ENCODE data around the gene LAMA5. TPM values are rescaled to one million over a fixed set of nuclear protein-coding genes. Genes with fewer than 3 reads are reported as not detected.
A peak's percentile ranks its signal among the peaks of the same experiment; 100 is the strongest.

The LAMA5 gene
- polyA plus RNA-seq, 2 of the 4 experiments (the other 2 are of a cell fraction) = 20.4 to 196 TPM

DNA sequence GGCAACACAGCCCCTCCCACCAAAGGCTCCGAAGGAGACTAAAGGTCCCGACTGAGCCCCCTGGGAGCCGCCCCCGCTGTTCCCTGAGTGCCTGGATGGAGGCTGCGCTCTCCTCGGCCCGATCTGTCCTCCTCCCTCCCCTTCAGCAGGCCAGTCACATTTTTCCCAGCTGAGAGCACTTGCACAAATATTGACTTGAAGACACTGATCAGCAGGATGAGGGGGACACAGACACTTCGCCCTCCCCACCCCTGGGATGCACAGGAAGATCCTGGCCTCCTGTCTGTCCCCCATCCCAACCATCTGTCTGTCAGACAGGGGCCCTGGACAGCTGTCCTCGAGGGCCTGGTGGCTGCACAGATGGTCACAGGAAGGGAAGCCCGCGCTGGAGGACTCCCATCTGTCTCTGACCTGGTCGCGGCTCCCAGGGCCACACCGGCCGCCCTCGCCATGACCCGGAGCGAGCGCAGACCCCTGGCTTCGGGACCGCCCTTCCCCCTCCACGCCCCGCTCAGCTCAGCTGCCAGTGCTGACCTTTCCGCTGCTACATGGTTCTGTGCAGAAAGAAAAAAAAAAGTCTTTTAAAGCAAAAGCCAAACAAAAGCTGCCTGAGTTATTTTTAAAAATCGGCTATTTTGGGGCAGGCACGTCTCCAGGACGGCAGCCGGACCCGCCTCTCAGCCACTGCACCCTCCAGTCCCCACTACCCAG, 11.1 kb downstream of the LAMA5 start:
- Histone ChIP-seq H3K4me1 (peaks cover 98% of the 10 kb centered on the region), H3K27ac (peak overlapping the region; percentile 97 to 99), H3K9me3 (no peaks in the 10 kb centered on the region), H3K4me3 (peak overlapping the region; percentile 41), H3K4me2 (peak overlapping the region; percentile 91)
- WGBS (ENCODE audit: missing lambda C conversion rate) = 3% methylated on average over 28 of the region's 29 CpGs
- POLR2A ChIA-PET = interaction anchor here (1.0 to 4.9 kb wide), 2 partner anchors 11 to 31 kb away, joined by 3 to 61 read pairs; partner anchors contain the start of genes LAMA5 and RPS21
- TF ChIP-seq HEYL (CRISPR knock-in tag; IDR thresholded peaks at IDR 0.05) (0 out of 2 replicates have a peak, but pooled peaks have one; percentile 56), HOXB5 (CRISPR knock-in tag; IDR thresholded peaks at IDR 0.05) (no peak), PHF8 (IDR thresholded peaks at IDR 0.05; ENCODE audit: borderline replicate concordance, low read depth) (no peak), POLR2AphosphoS2 (conservative IDR thresholded peaks at IDR 0.05; ENCODE audit: low read length) (no peak), RARB (CRISPR knock-in tag; IDR thresholded peaks at IDR 0.05) (no peak), KDM5A (IDR thresholded peaks at IDR 0.05) (no peak), JUN (IDR thresholded peaks at IDR 0.05) (peak; percentile 41 to 61; a peak in 2 of 5 replicates), POLR2A (IDR thresholded peaks at IDR 0.05; ENCODE audit: low read length) (no peak), MAZ (IDR thresholded peaks at IDR 0.05; ENCODE audit: borderline replicate concordance, low read depth, low read length) (no peak), NFE2L2 (conservative IDR thresholded peaks at IDR 0.05; ENCODE audit: low read length) (no peak), TFCP2L1 (CRISPR knock-in tag; IDR thresholded peaks at IDR 0.05) (no peak), NPAS2 (CRISPR knock-in tag; IDR thresholded peaks at IDR 0.05; ENCODE audit: borderline replicate concordance) (peak; percentile 51; the same call in 1 of the 2 replicates), SREBF2 (IDR thresholded peaks at IDR 0.05) (no peak), CHD4 (IDR thresholded peaks at IDR 0.05; ENCODE audit: borderline replicate concordance) (no peak), KDM1A (IDR thresholded peaks at IDR 0.05; ENCODE audit: low read depth) (no peak), GATA3 (IDR thresholded peaks at IDR 0.05; ENCODE audit: borderline replicate concordance) (peak; percentile 18), EHF (CRISPR knock-in tag; IDR thresholded peaks at IDR 0.05) (no peak)
- TF ChIP-seq, protein P1, sequence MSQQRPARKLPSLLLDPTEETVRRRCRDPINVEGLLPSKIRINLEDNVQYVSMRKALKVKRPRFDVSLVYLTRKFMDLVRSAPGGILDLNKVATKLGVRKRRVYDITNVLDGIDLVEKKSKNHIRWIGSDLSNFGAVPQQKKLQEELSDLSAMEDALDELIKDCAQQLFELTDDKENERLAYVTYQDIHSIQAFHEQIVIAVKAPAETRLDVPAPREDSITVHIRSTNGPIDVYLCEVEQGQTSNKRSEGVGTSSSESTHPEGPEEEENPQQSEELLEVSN (IDR thresholded peaks at IDR 0.05; ENCODE audit: borderline replicate concordance, low read depth) = peak; percentile 46
- TF ChIP-seq, protein P2, sequence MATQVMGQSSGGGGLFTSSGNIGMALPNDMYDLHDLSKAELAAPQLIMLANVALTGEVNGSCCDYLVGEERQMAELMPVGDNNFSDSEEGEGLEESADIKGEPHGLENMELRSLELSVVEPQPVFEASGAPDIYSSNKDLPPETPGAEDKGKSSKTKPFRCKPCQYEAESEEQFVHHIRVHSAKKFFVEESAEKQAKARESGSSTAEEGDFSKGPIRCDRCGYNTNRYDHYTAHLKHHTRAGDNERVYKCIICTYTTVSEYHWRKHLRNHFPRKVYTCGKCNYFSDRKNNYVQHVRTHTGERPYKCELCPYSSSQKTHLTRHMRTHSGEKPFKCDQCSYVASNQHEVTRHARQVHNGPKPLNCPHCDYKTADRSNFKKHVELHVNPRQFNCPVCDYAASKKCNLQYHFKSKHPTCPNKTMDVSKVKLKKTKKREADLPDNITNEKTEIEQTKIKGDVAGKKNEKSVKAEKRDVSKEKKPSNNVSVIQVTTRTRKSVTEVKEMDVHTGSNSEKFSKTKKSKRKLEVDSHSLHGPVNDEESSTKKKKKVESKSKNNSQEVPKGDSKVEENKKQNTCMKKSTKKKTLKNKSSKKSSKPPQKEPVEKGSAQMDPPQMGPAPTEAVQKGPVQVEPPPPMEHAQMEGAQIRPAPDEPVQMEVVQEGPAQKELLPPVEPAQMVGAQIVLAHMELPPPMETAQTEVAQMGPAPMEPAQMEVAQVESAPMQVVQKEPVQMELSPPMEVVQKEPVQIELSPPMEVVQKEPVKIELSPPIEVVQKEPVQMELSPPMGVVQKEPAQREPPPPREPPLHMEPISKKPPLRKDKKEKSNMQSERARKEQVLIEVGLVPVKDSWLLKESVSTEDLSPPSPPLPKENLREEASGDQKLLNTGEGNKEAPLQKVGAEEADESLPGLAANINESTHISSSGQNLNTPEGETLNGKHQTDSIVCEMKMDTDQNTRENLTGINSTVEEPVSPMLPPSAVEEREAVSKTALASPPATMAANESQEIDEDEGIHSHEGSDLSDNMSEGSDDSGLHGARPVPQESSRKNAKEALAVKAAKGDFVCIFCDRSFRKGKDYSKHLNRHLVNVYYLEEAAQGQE (IDR thresholded peaks at IDR 0.05) = no peak
- TF ChIP-seq, protein P3, sequence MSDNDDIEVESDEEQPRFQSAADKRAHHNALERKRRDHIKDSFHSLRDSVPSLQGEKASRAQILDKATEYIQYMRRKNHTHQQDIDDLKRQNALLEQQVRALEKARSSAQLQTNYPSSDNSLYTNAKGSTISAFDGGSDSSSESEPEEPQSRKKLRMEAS (IDR thresholded peaks at IDR 0.05) = peak; percentile 60; the same call in 1 of the 2 replicates
- FAIRE-seq (no peak), DNase-seq (ENCODE audit: low read depth in 1 of 2, low spot score in 1 of 2) (peak in 1 of 2 experiments; percentile 91), ATAC-seq (peak in 1 of 2 experiments; percentile 0; a peak in 2 of 6 replicates)
- CTCF ChIA-PET = interaction anchor here (0.9 to 5.5 kb wide), 7 partner anchors 11 to 71 kb away, joined by 3 to 94 read pairs (median 7); partner anchors contain the start of genes ADRM1 and LAMA5

DNA sequence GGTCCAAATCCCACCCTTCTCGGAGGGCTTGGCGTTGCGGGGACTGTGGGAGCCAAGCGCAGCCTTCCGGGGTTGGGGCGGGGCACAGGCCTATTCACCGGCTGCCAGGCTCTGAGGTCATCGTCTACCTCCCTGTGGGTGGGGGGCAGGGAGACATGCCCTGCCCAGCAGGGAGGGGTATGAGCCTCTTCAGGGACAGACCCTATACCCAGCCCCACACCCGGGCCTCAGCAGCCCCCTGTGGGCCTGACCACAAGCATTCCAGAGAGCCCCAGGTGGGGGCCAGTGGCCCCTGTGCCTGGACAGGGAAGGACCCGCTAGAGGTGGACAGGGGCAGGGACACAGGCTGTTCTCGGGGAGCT, 11.6 kb downstream of the LAMA5 start:
- ATAC-seq = peak in 1 of 2 experiments; percentile 3; a peak in 2 of 6 replicates
- H3K9me3 ChIP-seq = no peaks in the 10 kb centered on the region
- peak in 1 of 2 experiments; percentile 86 for DNase-seq (ENCODE audit: low read depth in 1 of 2, low spot score in 1 of 2)
- peak overlapping the region; percentile 97 to 99 for H3K27ac ChIP-seq
- ChIA-PET POLR2A (interaction anchor here (1.0 to 4.9 kb wide), 2 partner anchors 12 to 31 kb away, joined by 3 to 61 read pairs; partner anchors contain the start of genes LAMA5 and RPS21), CTCF (interaction anchor here (1.1 to 5.5 kb wide), 5 partner anchors 12 to 53 kb away, joined by 3 to 94 read pairs (median 16); partner anchors contain the start of genes ADRM1 and LAMA5)
- H3K4me3 ChIP-seq = peak overlapping the region; percentile 41
- no peak for FAIRE-seq
- H3K4me1 ChIP-seq = peaks cover 98% of the 10 kb centered on the region
- H3K4me2 ChIP-seq = peak overlapping the region; percentile 91
- WGBS (ENCODE audit: missing lambda C conversion rate) = 1% methylated on average over 11 of the region's 11 CpGs
- TF ChIP-seq JUN (IDR thresholded peaks at IDR 0.05) = peak; percentile 22 to 72; a peak in 3 of 5 replicates
- TF ChIP-seq SREBF2 (IDR thresholded peaks at IDR 0.05) = no peak
- TF ChIP-seq POLR2AphosphoS2 (conservative IDR thresholded peaks at IDR 0.05; ENCODE audit: low read length) = no peak
- 0 out of 2 replicates have a peak, but pooled peaks have one; percentile 26 for TF ChIP-seq FOXS1 (CRISPR knock-in tag; IDR thresholded peaks at IDR 0.05)
- peak; percentile 56 for TF ChIP-seq CHD2 (IDR thresholded peaks at IDR 0.05; ENCODE audit: low read length, partially characterized antibody)
- TF ChIP-seq MAZ (IDR thresholded peaks at IDR 0.05; ENCODE audit: borderline replicate concordance, low read depth, low read length) = no peak
- no peak for TF ChIP-seq HEYL (CRISPR knock-in tag; IDR thresholded peaks at IDR 0.05)
- no peak for TF ChIP-seq RCOR1 (IDR thresholded peaks at IDR 0.05; ENCODE audit: low read depth, low read length)
- TF ChIP-seq CBX2 (IDR thresholded peaks at IDR 0.05; ENCODE audit: borderline replicate concordance, low read depth) = no peak
- TF ChIP-seq GATA3 (IDR thresholded peaks at IDR 0.05; ENCODE audit: borderline replicate concordance) = peak; percentile 32; the same call in 1 of the 2 replicates
- TF ChIP-seq KDM5A (IDR thresholded peaks at IDR 0.05) = no peak
- TF ChIP-seq, protein P4, sequence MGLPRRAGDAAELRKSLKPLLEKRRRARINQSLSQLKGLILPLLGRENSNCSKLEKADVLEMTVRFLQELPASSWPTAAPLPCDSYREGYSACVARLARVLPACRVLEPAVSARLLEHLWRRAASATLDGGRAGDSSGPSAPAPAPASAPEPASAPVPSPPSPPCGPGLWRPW (IDR thresholded peaks at IDR 0.05) = no peak
- TF ChIP-seq KDM1A (IDR thresholded peaks at IDR 0.05; ENCODE audit: low read depth) = no peak
- no peak for TF ChIP-seq CHD4 (IDR thresholded peaks at IDR 0.05; ENCODE audit: borderline replicate concordance)
- TF ChIP-seq EHMT2 (IDR thresholded peaks at IDR 0.05; ENCODE audit: low read depth) = no peak
- TF ChIP-seq ZC3H11A (IDR thresholded peaks at IDR 0.05) = no peak
- no peak for TF ChIP-seq NR3C1 (IDR thresholded peaks at IDR 0.05)
- no peak for TF ChIP-seq TP53 (CRISPR knock-in tag; IDR thresholded peaks at IDR 0.05)
- TF ChIP-seq, protein P1 (IDR thresholded peaks at IDR 0.05; ENCODE audit: borderline replicate concordance, low read depth) = no peak

All from A549 (cell line).